RKO (cell line): ENCODE results near the gene CLDN17.
A peak's percentile ranks its signal among the peaks of the same experiment; 100 is the strongest.

ENCODE experiments used
- DNase-seq: peaks from one replicate; pipeline ENCODE4 v3.0.0-alpha.2; 2016; ENCODE audit warnings: low spot score

Gene CLDN17

DNA sequence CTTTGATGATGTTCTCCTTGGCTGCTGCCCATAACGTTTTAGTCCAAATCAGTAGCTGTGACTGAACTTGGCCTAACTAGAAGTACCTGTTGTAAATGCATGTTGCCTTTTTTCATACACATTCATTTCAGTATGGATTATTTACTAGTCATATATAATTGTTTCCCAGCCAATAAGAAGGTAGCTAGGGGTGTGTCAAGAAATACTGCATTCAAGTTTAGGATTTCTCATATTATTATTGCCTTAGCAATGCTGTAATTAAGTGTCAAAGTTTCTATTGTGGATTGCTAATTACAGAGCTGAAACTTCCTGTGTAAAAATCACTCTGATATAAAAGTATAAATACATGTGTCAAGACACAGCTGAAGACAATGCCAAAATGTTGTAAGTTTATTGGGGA is at the start of gene CLDN17:
Gene CLDN17, minus strand, starts transcription at position 101 of the 400 bp plus-strand sequence. CDS start 188 bp downstream, outside the sequence.
- no peak for DNase-seq

- no peak for DNase-seq
These were observed 49.6 kb upstream of the CLDN17 start, which contains the start of gene CLDN8 for GRCh38 chr21:30216041-30216723. CLDN8 (minus strand) TSS chr21:30216097; CDS start chr21:30215925, 172 bp downstream.

DNA sequence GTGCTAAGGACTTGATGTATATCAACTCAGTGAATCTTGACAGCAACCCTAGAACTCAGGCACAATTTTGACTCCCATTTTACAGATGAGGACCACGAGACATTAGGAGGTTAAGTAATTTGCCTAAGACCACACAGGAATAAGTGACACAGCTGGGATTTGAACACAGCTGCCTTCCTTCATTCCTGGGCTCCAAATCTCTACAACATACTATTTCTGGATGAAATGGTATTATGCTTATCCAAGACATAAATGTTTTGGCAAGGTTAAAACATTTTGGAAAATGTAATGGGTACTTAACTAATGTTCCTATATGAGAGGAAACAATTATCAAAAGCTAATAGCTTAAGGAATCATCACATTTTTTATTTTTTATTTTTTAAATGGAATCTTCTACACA is 44.5 kb upstream of the CLDN17 start:
- no peak for DNase-seq

- no peak for DNase-seq
These were observed 43.0 kb upstream of the CLDN17 start for GRCh38 chr21:30209601-30210000.

- DNase-seq: no peak
These were observed 40.6 kb upstream of the CLDN17 start for GRCh38 chr21:30207252-30207579.

GRCh38 chr21:30206551-30207251 is 40.1 kb upstream of the CLDN17 start:
- DNase-seq: no peak

GRCh38 chr21:30200000-30200399 is 33.4 kb upstream of the CLDN17 start:
- DNase-seq: no peak

DNA sequence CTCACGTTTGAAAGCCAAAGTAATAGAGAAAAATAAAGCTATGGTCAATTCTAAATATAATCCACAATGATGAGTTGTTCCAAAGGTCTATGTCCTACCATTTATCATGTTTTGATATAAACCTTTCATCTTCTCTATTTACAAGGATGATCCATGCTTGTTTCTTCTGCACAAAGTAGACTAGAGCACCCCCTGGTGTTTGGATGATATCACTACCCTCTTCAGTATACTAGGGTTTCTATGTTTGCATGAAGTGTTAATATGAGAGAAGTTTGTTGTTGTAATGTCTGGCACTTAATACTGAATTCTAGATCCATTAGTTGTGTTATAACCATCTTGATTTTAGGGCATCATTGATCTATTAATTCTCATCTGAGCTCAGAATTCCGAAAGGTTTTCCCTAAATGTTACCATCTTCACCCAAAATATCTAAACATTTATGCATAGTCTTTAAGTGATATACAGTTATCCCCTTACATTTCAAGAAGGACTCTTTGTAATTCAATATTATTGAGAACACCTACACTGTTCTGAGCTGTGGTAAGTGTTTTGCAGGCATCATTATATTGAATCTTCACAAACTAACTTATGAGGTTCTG is 28.2 kb upstream of the CLDN17 start:
- peak; percentile 65 for DNase-seq

DNA sequence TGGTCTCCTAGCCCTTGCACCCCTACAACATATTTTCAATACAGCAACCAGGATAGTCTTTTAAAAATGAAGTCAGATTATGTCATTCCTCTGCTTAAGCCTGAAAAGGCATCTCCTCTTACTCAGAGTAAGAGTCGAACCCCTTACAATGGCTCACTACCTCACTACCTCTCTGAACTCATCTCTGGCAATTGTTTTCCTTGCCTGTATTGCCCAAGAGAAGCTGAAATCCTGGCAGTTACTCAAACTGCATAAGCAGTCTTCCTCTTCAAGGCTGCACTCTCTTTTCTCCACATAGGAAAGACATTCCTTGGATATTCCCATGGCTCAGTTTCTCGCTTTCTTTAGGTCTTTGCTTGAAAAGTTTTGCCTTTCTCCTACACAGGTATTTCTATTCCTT is 26.6 kb upstream of the CLDN17 start:
- DNase-seq: no peak

DNA sequence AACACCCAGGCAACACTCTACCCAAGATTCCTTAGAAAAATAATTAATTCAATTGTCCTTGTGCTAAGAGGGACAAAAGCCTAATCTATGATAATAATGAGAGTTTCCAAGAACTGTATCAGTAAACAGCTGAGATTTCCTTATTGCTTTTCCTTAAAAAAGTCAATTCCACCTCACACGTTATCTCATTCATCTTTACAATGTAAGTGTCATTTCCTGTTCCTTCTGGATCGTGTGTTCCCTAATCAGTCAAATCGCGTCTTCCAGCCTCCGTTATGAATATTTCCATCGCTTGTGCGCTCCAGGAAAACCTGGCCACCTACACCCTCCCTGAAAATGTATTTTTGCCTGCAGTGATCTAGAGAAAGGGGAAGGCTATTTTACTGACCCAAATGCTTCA is 23.9 kb upstream of the CLDN17 start:
- DNase-seq: no peak

DNA sequence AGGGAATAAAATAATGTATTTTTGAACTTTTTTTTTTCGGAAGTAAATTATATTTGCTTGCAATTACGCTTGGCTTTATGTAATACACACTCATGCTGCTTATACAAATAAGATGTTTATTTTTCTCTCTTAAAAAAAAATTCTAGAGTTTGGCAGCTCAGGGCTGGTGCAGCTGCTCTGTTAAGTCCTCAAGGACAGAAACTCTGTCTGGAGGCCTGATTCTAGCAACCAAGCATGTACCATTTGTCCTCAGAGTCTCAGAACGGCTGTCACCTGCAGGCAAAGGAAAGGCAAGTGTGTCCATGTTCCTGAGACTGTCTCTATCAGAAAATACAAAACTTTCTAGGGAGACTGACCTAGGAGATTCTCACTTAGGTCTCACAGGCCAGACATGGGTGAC is 23.2 kb upstream of the CLDN17 start:
- DNase-seq: no peak

GRCh38 chr21:30186242-30186641 is 19.6 kb upstream of the CLDN17 start:
- DNase-seq: no peak

- DNase-seq: no peak
These were observed 1.5 kb upstream of the CLDN17 start for GRCh38 chr21:30168086-30168485.

- no peak for DNase-seq
These were observed 434 bp downstream of the CLDN17 start for GRCh38 chr21:30166171-30166570.

- DNase-seq: no peak
These were observed 1.8 kb downstream of the CLDN17 start for GRCh38 chr21:30164796-30165195.

GRCh38 chr21:30153697-30154340 is 12.8 kb downstream of the CLDN17 start:
- no peak for DNase-seq

DNA sequence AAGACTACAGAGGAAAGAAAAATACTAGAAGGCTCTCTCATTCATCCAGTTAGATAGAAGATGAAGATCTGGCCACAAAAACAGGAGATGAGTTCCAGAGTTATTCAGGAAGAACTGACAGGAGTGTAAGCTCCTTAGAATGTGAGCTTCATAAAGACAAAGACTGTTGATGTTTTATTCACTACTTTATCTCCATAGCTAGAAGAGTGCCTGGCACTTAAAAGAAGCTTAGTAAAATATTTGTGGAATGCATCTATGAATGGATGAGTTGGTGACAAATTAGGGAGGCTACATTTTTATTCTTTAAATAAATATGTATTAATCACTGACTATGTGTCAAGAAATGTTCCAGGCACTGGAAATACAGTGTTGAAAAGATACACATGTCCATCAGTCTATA is 13.8 kb downstream of the CLDN17 start:
- no peak for DNase-seq

DNA sequence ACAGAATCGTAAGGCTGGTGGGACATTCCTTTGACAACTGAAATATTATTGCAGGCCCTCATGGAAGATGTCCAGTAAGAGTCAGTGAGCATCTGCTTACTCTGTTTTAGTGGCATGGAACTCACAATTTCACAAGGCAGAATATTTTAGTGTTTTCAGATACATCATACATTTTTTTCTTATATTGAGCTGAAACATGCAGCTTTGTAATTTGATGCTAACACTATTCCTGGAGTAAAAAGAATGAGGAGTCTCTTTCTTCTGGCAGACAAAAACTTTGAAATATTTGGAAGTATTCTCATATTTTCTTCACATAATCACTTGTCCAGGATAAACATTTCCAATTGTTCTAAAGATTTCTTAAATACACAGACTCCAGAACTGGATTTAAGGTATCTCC is 17.7 kb downstream of the CLDN17 start:
- no peak for DNase-seq

- no peak for DNase-seq
These were observed 19.9 kb downstream of the CLDN17 start for GRCh38 chr21:30146558-30147282.

GRCh38 chr21:30138483-30138882 is 28.1 kb downstream of the CLDN17 start:
- DNase-seq: no peak

- DNase-seq: no peak
These were observed 37.4 kb downstream of the CLDN17 start for GRCh38 chr21:30129246-30129645.

DNA sequence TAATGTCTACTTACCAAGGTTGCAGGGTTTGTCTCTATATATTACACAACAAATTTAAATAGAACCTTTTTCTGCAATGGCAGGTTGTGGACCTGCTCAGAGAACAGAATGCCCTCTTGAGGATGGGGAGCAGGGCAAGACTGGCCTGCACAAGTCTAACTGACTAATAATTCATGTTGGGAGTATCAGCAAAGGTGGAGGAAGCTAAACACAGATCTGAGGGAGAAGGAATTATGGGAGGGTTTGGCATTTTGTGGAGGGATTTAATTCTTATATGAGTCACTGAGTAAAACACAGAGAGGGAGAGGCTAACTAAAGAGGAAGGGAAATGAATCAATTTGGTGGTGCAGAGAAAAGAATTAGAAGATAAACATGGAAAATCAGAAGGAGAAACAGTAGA is 40.0 kb downstream of the CLDN17 start:
- DNase-seq: no peak
